ENCODE measurements around the gene ZBTB16.

ZBTB16 gene

DNA sequence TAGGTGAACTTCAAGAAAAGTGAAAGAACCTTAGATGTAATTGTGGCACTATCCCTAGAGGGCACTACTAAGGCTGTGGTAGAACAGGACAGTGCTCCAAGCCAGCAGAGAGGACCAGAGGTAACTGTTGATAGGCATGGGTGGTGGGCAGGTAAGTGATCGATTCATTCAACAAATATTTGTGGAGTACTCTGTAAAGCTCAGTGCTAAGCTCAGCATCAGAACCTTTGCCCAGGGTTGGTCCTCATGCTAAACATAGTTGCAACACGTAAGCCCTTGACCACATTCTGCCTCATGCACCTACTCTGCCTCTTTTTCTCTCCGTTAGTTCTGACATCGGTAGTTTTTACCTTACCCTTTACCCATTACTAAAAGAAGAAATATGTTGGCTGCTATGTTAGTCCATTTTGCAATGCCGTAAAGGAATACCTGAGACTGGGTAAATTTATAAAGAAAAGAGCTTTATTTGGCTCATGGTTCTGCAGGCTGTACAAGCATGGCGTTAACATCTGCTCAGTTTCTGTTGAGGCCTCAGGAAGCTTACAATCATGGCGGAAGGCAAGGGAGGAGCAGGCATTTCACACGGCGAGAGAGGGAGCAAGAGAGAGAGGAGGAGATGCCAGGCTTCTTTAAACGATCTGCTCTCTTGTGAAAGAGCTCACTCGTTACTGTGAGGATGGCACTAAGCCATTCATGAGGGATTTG is 218.3 kb downstream of the ZBTB16 start:
- Mint-ChIP-seq H3K27me3 (peaks cover 44% of the 10 kb centered on the region), H3K4me1 (no peaks in the 10 kb centered on the region), H3K27ac (no peak overlapping the region), H3K4me3 (no peak overlapping the region), H3K9me3 (no peaks in the 10 kb centered on the region)
- DNase-seq (no peak), ATAC-seq (no peak)

GRCh38 chr11:114278342-114279065 is 219.0 kb downstream of the ZBTB16 start:
- H3K27me3 Mint-ChIP-seq: peaks cover 40% of the 10 kb centered on the region
- H3K4me3 Mint-ChIP-seq: no peak overlapping the region

DNA sequence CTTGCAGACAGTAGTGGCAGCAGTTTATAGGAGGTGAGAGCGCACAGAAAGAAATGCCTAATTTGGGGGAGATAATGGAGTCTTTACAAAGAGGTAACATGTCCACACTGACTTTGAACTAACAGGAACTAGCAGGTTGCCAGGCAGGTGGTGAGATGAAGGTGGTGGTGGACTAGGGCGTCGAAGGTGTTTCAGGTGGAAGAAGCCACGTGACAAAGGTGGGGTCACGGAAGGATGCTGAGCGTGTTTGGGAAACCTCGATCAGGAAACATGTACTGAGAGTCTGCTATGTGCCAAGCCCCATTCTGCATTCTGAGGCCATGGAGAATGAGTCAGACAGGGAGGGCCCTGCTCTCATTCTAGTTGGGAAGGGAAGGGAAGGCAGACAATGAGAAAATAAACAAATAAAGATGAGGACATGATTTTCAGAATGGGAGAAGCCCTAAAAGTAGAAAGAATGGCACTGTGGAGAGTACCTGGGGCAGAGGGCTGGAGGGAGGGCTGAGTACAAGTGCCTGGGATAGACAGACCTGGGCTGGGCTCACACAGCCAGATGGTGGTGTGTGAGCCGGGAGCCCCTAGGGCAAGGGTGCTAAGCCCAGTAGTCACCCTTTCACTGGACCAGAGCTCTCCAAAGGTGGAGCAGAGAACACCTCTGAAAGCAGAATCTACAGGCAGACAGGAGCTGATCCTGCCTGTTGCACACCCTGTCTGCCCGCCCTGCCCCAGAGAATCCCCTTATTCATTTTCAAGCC is 220.5 kb downstream of the ZBTB16 start:
- no peak for DNase-seq
- no peak for ATAC-seq
- Mint-ChIP-seq H3K27ac (no peak overlapping the region), H3K4me1 (no peaks in the 10 kb centered on the region), H3K4me3 (no peak overlapping the region), H3K9me3 (no peaks in the 10 kb centered on the region), H3K27me3 (peaks cover 31% of the 10 kb centered on the region)

More at GRCh38 chr11:114278342-114279065, 219.0 kb downstream of the ZBTB16 start:
- DNase-seq: no peak
- H3K9me3 Mint-ChIP-seq: no peaks in the 10 kb centered on the region
- no peaks in the 10 kb centered on the region for H3K4me1 Mint-ChIP-seq
- no peak overlapping the region for H3K27ac Mint-ChIP-seq
- no peak for ATAC-seq

- Mint-ChIP-seq H3K4me1 (no peaks in the 10 kb centered on the region), H3K4me3 (no peak overlapping the region), H3K27ac (no peak overlapping the region), H3K9me3 (no peaks in the 10 kb centered on the region), H3K27me3 (peaks cover 31% of the 10 kb centered on the region)
- peak in 1 of 2 donors; percentile 21 for DNase-seq
- no peak for ATAC-seq
Observed at GRCh38 chr11:114280696-114281095, 221.2 kb downstream of the ZBTB16 start.

DNA sequence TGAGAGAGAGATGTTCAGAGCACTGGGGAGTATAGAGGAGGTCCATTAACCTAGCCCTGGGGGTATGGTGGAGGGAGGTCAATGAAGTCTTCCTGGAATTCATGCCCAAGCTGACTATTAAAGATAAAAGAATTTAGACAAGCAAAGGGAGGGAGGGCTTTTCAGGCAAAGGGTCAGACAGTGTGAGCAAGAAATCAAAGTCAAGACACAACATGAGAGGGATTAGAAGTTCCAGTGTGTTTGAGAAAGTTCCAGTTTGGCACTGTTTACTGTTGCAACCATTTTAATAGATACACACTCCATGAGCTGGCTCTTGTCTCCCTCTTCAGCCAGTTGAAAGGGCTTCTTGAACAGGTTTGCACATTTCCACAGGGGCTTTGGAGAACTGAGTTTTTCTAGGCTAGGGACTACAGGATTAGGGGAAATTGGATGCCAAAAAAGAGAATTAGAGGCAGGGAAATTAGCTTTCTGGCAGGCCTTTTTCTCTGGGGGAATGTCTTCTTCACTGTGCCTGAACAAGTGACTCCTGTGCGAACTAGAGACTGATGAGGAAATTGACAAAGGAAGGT is 222.0 kb downstream of the ZBTB16 start:
- Mint-ChIP-seq H3K27ac (no peak overlapping the region), H3K27me3 (peaks cover 31% of the 10 kb centered on the region), H3K4me3 (no peak overlapping the region), H3K4me1 (no peaks in the 10 kb centered on the region), H3K9me3 (no peaks in the 10 kb centered on the region)
- DNase-seq (no peak), ATAC-seq (no peak)

GRCh38 chr11:114282488-114282887 is 223.0 kb downstream of the ZBTB16 start:
- Mint-ChIP-seq H3K4me3 (no peak overlapping the region), H3K27me3 (peaks cover 31% of the 10 kb centered on the region)

DNA sequence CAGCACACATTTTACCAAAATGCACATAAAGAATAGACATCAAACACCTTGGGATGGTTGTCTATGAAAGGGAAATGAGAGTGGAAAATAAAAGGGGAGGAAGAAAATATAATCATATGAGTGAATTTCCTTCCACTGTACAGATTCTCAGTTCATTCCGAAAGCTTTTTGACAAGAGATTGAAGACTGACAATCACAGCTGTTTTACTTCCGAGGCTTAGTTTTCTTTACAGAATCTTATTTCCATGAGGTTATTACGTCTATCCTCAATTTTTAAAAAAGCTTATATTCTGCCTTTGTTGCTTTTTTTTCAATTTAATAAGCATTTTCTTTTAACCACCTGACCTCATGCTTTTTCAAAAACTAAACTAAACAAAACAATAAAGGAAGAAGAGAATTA is 223.9 kb downstream of the ZBTB16 start:
- H3K27ac Mint-ChIP-seq: no peak overlapping the region
- no peaks in the 10 kb centered on the region for H3K4me1 Mint-ChIP-seq
- ATAC-seq: no peak
- H3K27me3 Mint-ChIP-seq: peaks cover 22% of the 10 kb centered on the region
- no peak overlapping the region for H3K4me3 Mint-ChIP-seq
- no peak for DNase-seq
- H3K9me3 Mint-ChIP-seq: no peaks in the 10 kb centered on the region

More at GRCh38 chr11:114282488-114282887, 223.0 kb downstream of the ZBTB16 start:
- DNase-seq (no peak), ATAC-seq (no peak)
- H3K4me1 Mint-ChIP-seq: no peaks in the 10 kb centered on the region
- no peak overlapping the region for H3K27ac Mint-ChIP-seq
- no peaks in the 10 kb centered on the region for H3K9me3 Mint-ChIP-seq

- Mint-ChIP-seq H3K4me3 (no peak overlapping the region), H3K4me1 (no peaks in the 10 kb centered on the region), H3K27ac (no peak overlapping the region), H3K27me3 (peaks cover 16% of the 10 kb centered on the region), H3K9me3 (no peaks in the 10 kb centered on the region)
- no peak for ATAC-seq
- no peak for DNase-seq
Observed at GRCh38 chr11:114284021-114284420, 224.5 kb downstream of the ZBTB16 start.

- ATAC-seq (no peak), DNase-seq (no peak)
- H3K27me3 Mint-ChIP-seq: peaks cover 7% of the 10 kb centered on the region
- no peaks in the 10 kb centered on the region for H3K4me1 Mint-ChIP-seq
- H3K9me3 Mint-ChIP-seq: no peaks in the 10 kb centered on the region
- no peak overlapping the region for H3K4me3 Mint-ChIP-seq
- no peak overlapping the region for H3K27ac Mint-ChIP-seq
Observed at GRCh38 chr11:114284914-114285313, 225.4 kb downstream of the ZBTB16 start.

GRCh38 chr11:114285599-114285998 is 226.1 kb downstream of the ZBTB16 start:
- no peak for DNase-seq
- Mint-ChIP-seq H3K4me1 (no peaks in the 10 kb centered on the region), H3K27ac (no peak overlapping the region), H3K4me3 (no peak overlapping the region), H3K27me3 (peaks cover 5% of the 10 kb centered on the region), H3K9me3 (no peaks in the 10 kb centered on the region)
- ATAC-seq: no peak

GRCh38 chr11:114286229-114286628 is 226.7 kb downstream of the ZBTB16 start:
- no peak overlapping the region for H3K4me3 Mint-ChIP-seq
- no peaks in the 10 kb centered on the region for H3K9me3 Mint-ChIP-seq
- DNase-seq: no peak
- H3K4me1 Mint-ChIP-seq: no peaks in the 10 kb centered on the region
- no peak for ATAC-seq
- peaks cover 11% of the 10 kb centered on the region for H3K27me3 Mint-ChIP-seq
- H3K27ac Mint-ChIP-seq: no peak overlapping the region

DNA sequence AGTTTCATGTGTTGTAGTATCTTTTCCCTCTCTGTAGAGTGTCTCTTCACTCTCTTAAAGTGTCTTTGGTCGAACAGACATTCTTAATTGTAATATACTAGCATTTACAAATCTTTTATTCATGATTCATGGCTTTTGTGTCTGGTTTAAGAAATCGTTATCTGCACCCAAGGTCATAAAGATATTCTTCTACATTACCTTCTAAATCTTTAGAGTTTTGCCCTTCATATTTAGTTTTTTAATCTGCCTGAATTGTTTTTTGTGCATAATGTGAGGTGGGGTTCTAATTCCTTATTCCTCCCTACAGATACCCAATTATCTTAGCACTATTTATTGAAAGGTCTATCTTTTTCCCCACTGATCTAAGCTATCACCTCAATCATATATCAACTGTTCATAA is 227.6 kb downstream of the ZBTB16 start:
- DNase-seq (no peak), ATAC-seq (no peak)
- H3K4me3 Mint-ChIP-seq: no peak overlapping the region
- H3K27me3 Mint-ChIP-seq: peaks cover 14% of the 10 kb centered on the region
- H3K9me3 Mint-ChIP-seq: no peaks in the 10 kb centered on the region
- no peak overlapping the region for H3K27ac Mint-ChIP-seq
- H3K4me1 Mint-ChIP-seq: no peaks in the 10 kb centered on the region

DNA sequence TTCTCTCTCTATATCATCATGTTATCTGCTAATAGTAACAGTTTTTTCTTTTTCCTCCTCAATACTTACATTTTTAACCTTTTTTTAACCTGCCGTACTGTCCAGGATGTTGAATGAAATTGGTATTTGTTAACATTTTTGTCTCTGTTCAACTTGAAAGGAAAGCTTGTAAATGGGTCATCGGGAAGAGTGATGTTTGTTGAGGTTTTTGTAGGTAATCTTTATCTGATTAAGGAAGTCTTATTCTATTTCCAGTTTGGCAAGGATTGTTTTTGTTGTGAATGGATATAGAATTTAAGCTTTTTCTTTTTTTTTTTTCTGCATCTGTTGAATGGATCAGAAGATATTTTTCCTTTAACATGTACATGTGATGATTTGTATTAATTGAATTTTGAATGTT is 228.6 kb downstream of the ZBTB16 start:
- no peak for ATAC-seq
- Mint-ChIP-seq H3K27me3 (peaks cover 14% of the 10 kb centered on the region), H3K4me1 (no peaks in the 10 kb centered on the region), H3K9me3 (no peaks in the 10 kb centered on the region), H3K27ac (no peak overlapping the region), H3K4me3 (no peak overlapping the region)
- no peak for DNase-seq

DNA sequence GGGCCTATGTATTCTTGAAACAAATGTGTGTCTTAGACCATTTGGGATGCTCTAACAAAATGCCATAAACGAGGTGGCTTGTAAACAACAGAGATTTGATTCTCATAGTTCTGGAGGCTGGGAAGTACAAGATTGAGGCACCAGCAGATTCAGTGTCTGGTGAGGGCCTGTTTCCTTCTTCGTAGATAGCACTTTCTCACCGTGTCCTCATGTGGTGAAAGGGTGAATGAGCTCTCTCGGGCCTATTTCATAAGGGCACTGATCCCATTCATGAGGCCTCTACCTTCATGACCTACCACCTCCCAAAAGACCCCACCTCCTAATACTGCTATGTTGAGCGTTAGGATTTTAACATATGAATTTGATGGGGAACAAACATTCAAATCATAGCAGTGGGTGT is 230.3 kb downstream of the ZBTB16 start:
- ATAC-seq (no peak), DNase-seq (no peak)
- Mint-ChIP-seq H3K9me3 (no peaks in the 10 kb centered on the region), H3K4me1 (no peaks in the 10 kb centered on the region), H3K27ac (no peak overlapping the region), H3K27me3 (peaks cover 14% of the 10 kb centered on the region), H3K4me3 (no peak overlapping the region)

DNA sequence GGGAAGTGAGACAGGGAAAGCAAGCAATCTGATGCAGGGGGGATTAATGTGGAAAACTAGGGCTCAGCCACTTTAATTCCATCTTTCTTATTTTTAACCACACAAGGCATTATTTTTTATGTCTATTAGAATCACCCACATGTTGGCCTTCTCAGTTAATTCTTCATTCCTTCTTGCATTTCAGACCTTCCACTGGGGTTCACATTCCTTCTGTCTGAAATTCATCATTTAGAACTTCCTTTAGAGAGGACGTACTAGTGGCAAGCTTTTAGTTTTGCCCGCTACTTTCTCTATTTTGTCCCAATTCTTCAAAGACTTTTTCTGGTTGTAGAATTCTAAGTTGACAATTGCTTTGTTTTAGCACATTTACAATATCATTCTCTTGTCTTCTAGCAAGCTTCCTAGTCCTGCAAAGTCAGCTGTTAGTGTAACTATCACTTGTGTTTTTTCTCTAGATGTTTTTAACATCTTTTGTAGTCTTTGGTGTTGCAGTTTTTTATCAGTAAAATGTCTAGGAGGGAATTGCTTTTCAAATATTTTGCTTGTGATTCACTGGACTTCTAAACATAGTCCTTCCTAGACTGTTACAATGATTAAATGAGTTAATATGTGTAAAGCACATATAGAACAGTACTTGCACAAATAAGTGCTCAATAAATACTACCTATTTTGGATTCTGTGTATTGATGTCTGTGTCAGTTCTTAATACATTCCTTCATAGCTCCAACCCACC is 231.2 kb downstream of the ZBTB16 start:
- Mint-ChIP-seq H3K9me3 (no peaks in the 10 kb centered on the region), H3K27me3 (peaks cover 14% of the 10 kb centered on the region)
- ATAC-seq: no peak

More for the DNA sequence above, 231.2 kb downstream of the ZBTB16 start:
- DNase-seq: no peak
- Mint-ChIP-seq H3K4me3 (no peak overlapping the region), H3K27ac (no peak overlapping the region), H3K4me1 (no peaks in the 10 kb centered on the region)

Data from stimulated activated naive CD8-positive, alpha-beta T cell treated with anti-CD3 and anti-CD28 coated beads, Interleukin-15, amount 100 ng/mL, for 72 hours (primary cell).